Dedifferentiated amniotic fluid mesenchymal stem cell (primary cell): Measurements from ENCODE around the gene EEFSEC.

Experiments
- DNase-seq: peaks from one replicate; pipeline ENCODE4 v3.0.0-alpha.2; 2016; ENCODE audit errors: extremely low spot score

Gene EEFSEC

DNA sequence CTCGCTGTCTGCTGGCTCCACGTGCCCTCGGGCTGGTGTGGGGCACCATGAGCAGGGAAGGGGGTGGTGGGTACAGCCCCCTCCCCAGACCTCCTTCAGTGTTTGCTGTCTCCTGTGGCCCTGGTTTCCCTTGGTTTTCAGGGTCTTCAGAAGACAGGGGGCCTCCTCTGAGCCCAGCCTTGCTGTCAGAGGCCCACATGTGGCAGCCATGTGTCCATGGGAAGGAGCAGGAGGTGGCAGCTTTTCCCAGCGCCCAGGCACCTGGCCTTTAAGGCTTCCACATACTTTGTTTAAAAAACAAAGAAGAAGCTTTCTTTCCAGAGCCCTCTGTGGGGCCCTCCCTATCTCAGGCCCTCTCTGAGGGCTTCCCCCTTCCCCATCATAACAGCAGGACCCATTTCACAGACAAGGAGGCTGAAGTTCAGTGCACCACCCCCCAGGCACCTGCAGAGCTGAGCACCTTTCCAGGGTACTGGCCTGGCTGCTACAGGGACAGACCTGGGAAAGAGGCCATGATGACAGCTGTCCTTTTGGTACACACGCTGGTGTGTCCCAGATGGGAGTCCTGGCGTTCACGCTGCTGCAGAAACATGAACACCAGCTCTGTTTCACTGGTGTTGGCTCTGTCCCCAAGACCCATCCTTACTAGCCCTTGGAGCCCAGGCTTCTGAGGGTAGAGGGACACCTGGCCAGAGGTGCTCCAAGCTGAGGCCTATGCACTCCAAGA, 239.7 kb downstream of the EEFSEC start:
- no peak for DNase-seq

DNA sequence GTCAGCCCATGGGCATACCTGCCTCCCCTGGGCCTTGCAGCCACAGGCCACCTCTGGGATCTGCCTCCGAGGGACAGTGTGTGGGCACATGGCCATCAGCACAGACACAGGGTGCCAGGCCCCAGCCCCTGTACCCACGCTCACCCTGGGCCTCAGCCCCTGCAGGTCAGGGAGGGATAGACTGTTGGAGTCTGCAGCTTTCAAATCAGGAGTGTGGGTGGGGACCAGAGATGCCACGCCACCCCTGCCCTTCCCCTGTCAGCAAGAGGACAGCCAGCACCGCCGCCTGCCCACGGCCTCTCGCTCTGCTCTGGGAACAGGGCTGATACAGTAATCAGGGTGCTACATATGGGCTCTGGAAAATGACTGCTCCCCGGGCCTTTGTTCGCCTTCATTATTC, 240.8 kb downstream of the EEFSEC start:
- no peak for DNase-seq

DNA sequence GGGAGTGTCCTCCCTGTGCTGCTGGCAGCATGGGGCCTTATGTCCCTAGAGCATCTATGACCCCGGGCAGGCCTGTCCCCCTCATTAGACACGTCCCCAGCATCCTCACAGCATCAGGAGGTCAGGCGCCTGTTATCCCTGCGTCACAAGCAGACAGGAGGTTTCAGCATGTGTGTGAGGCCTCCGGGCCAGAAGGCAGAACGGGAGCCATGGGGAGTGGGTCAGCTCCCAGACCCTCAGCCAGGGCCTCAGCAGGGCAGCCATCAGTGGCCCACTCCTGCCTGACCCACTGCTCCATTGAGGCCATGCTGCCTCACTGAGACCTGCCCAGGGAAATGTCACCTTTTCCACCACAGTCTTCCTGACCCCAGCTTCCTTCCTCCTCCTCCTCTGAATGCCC, 241.8 kb downstream of the EEFSEC start:
- DNase-seq = no peak

- DNase-seq = no peak
These were observed 242.3 kb downstream of the EEFSEC start for GRCh38 chr3:128395500-128396162.

DNA sequence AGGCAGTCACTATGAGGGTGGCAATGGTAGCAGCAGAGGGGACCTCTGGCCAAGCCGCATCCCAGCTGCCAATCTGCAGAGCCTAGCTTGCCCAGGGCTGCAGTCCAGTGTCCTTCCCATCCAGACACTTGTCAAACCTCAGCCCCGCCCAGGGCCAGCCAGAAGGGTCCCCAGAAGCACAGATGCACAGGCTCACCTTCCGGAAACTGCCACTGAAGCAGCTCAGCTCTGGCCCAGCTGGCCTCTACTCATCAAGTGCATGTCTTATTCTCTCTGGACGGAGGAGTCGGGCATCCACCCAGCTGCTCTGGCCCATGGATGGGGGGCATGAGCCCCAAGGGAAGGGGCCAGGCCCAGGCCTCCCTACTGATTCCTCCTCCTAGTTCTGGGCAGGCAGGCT, 244.2 kb downstream of the EEFSEC start:
- no peak for DNase-seq

DNA sequence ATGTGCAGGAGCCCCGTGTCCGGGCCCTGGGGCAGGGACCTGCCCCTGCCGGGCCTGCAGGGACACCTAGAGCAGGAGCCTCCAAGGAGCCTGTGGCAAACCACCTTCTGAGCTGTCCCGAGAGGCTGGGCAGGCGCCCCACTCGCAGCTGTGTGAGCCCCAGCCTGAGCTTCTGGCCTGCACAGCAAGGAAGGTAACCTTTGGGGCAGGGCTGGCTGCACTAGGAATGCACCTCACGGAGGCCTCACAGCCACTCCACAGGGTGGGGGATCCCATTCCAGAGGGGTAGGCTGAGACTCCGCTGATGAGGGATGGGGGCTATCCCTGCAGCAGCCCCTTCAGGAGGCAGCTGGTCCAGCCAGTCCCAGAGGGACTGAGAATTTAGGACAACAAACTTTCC, 245.3 kb downstream of the EEFSEC start:
- DNase-seq = no peak

DNA sequence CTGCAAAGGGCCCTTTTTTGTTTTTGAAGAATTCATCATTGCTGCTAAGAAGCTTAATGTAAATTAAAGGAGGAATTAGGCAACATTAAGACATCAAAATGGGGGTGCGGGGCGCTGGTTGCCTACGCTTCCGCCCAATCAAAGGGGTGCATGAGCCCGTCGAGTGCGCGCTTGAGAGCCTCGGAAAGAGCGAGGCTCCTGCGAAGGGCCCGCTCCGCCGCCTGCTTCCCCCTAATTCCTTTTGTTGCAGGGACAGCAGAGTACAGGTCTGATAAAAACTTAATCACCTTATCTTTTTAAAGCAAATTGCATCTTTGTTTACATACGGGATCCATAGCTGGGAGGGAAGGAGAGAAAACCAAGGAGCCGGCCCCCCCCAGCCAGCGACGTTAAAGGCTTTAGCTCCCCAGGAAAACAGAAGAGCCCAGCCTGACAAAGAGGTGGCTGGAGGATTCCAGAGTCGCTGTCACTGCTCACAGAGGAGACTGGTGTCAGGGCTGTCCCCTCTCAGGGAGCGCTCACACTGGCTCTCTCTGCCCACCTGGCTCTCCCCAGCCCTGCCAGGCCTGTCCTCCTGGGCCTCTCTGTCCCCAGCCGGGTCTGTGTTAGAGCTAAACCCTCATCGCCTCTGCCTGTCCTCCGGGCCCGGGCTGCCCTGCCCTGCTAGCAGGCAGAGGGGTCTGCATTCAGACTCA, 246.1 kb downstream of the EEFSEC start:
- no peak for DNase-seq

DNA sequence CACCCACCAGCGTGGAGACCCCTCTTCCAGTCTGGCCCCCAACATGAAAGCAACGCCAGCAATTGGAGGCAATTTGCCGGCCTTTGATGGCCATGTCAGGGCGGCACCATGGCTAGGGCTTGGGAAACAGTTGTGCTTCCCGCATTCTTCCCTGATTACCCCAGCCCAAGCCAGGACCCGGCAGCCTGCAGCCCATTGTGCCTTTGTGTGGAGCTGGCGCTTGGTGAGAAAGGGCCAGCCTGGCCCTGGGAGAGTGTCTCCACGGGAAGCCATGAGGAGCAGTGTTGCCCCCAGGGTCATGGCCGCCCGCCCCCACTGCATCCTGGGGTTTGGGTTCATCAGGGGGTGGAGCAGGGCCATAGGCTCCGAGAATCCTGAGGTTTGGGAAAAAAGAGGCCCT, 247.4 kb downstream of the EEFSEC start:
- no peak for DNase-seq

DNA sequence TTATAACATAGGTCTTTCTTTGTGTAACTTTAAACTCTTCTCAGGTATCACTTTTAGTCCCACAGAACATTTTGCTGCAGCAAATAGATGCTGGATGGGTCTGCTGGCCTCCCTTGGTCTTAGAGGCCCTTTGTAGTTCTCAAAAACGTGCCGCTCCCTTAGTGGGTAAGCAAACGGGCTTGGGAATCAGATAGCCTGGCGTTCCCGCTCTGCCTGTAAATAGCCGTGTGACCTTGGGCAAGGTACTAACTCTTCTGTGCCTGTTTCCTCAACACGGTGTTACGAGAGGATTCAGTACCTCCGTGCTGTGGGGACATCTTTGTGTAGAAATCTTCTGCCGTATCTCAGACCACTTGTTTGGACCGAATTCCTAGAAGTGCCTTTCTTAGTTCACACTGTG, 249.0 kb downstream of the EEFSEC start:
- no peak for DNase-seq

GRCh38 chr3:128402998-128403397, 249.7 kb downstream of the EEFSEC start:
- no peak for DNase-seq

- DNase-seq = no peak
These were observed 251.2 kb downstream of the EEFSEC start for GRCh38 chr3:128404276-128405068.

GRCh38 chr3:128405554-128406277, 252.4 kb downstream of the EEFSEC start:
- no peak for DNase-seq

GRCh38 chr3:128407247-128407646, 254.0 kb downstream of the EEFSEC start:
- no peak for DNase-seq

DNA sequence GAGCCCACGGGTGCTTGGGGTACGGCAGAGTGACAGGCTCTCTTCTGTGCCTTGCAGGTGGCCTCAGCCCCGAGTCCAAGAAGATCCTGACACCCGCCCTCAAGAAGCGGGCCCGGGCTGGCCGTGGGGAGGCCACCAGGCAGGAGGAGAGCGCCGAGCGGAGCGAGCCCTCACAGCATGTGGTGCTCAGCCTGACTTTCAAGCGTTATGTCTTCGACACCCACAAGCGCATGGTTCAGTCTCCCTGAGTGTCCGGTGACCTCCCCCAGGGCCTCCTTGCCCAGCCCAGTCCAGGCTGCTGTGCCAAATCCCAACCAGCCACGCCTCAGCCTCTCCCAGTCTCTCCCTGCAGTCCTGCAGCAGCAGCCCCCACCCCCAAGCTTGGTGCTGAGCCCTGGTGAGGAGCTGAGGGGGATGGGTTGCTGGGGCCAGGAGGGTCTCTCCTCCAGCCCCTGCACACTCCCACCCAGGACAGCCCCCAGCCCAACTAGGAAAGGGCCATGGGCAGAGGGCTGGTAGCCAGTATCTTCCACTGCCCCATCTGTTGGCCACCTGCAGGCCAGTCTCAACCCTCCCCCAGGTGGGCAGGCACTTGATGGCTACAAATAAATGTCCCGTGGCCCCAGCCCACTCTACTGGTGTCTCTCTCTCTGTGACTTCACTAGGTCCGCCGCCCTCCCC, 254.9 kb downstream of the EEFSEC start:
- no peak for DNase-seq

DNA sequence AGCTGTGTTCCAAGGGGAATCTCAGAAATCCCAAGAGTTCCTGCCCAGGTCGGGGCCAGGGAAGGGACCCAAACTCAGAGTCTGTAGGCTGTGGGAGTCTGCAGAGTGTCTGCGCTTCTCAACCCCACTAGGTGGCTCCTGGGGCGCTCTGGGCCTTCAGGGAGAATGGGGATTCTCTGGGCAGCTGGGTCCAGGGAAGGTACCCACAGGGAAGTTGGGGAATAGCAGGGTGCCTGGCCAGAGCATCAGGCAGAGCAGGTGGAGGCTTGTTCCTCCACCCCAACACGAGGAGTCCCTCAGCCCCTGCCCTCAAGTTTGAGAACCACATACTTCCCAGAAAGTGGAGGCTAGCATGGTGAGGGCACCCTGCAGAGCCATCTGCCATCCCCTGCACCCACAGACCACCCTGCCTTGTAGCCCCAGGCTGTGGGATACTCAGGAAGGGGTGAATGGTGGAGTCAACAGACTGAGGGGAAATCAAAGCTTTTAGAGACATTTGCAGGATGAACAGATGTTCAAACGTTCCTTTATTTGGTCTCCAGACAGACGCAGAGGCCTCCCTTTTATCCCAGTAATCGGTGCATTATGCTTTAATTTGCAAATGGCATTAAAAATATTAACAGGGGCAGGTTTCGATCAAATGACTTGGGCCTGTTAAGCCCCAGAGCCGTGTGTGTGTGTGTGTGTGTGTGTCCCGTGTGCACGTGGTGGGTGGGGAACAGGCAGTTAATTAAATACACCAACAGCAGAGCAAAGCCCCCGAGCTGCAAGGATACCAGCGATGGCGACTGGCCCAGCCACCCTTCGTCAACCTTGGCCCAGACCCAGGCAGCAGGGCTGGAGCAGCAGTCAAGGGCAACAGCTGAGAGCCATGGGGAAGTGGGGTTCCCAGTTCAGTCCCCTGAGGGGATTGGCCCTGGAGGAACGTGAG, 255.7 kb downstream of the EEFSEC start:
- DNase-seq = no peak

GRCh38 chr3:128409624-128410581, 256.6 kb downstream of the EEFSEC start:
- no peak for DNase-seq

GRCh38 chr3:128410669-128411573, 257.6 kb downstream of the EEFSEC start:
- DNase-seq = no peak
